H9 (cell line): ENCODE measurements around the gene RARB. TPM values are rescaled to one million over a fixed set of nuclear protein-coding genes. Genes with fewer than 3 reads are reported as not detected.

Experiments
- DNase-seq: peaks from one replicate; pipeline ENCODE4 v3.0.0-alpha.2; 2017
- H2AFZ ChIP-seq: one replicate; pipeline ENCODE4 v1.6.1; 2013; ENCODE audit warnings: mild to moderate bottlenecking, low read length, control low read depth, moderate library complexity
- H2AK5ac ChIP-seq: 2 replicates; pipeline ENCODE4 v1.6.1; 2013; ENCODE audit warnings: low read length, control low read depth, mixed read lengths; ENCODE audit not compliant: insufficient read length
- H2BK120ac ChIP-seq: one replicate; pipeline ENCODE4 v1.6.1; 2013; ENCODE audit warnings: low read depth, mild to moderate bottlenecking, low read length, control low read depth, inconsistent platforms; ENCODE audit not compliant: poor library complexity, severe bottlenecking
- H2BK12ac ChIP-seq: 2 replicates; pipeline ENCODE4 v1.6.1; 2013; ENCODE audit warnings: low read length, control low read depth, mixed read lengths, low read depth; ENCODE audit not compliant: insufficient read length
- H2BK15ac ChIP-seq: 2 replicates; pipeline ENCODE4 v1.6.1; 2013; ENCODE audit warnings: low read depth, low read length, control low read depth
- H2BK20ac ChIP-seq: one replicate; pipeline ENCODE4 v1.6.1; 2013; ENCODE audit warnings: low read depth, mild to moderate bottlenecking, low read length, control low read depth, inconsistent platforms; ENCODE audit not compliant: poor library complexity, severe bottlenecking
- H2BK5ac ChIP-seq: 2 replicates; pipeline ENCODE4 v1.6.1; 2013; ENCODE audit warnings: low read length, control low read depth, mixed read lengths; ENCODE audit not compliant: insufficient read length
- H3K14ac ChIP-seq: 2 replicates; pipeline ENCODE4 v1.6.1; 2013; ENCODE audit warnings: low read length, control low read depth; ENCODE audit not compliant: insufficient read depth
- H3K18ac ChIP-seq: 2 replicates; pipeline ENCODE4 v1.6.1; 2013; ENCODE audit warnings: low read depth, mild to moderate bottlenecking, mixed read lengths, low read length, control low read depth; ENCODE audit not compliant: insufficient read length
- H3K23ac ChIP-seq: 2 replicates; pipeline ENCODE4 v1.6.1; 2013; ENCODE audit warnings: low read length, control low read depth, mixed read lengths, low read depth; ENCODE audit not compliant: insufficient read length
- H3K23me2 ChIP-seq: 2 replicates; pipeline ENCODE4 v1.6.1; 2013; ENCODE audit warnings: low read depth, mild to moderate bottlenecking, mixed read lengths, low read length, control low read depth; ENCODE audit not compliant: insufficient read length, poor library complexity, severe bottlenecking
- H3K27ac ChIP-seq: 2 replicates; pipeline ENCODE4 v1.5.1; 2013; ENCODE audit warnings: low read length, control low read depth, mixed read lengths, low read depth; ENCODE audit not compliant: insufficient read length
- H3K27me3 ChIP-seq: 2 replicates; pipeline ENCODE4 v1.6.1; 2013; ENCODE audit warnings: low read length, control low read depth, inconsistent platforms; ENCODE audit not compliant: insufficient read depth
- H3K4ac ChIP-seq: 2 replicates; pipeline ENCODE4 v1.6.1; 2013; ENCODE audit warnings: low read depth, mild to moderate bottlenecking, control low read depth, inconsistent platforms, low read length, moderate library complexity
- H3K4me1 ChIP-seq: 2 replicates; pipeline ENCODE4 v1.6.1; 2013; ENCODE audit warnings: low read length, control low read depth, inconsistent platforms; ENCODE audit not compliant: insufficient read depth
- H3K4me2 ChIP-seq: 2 replicates; pipeline ENCODE4 v1.6.1; 2013; ENCODE audit warnings: low read length, control low read depth, mixed read lengths; ENCODE audit not compliant: insufficient read length, insufficient read depth
- H3K56ac ChIP-seq: 2 replicates; pipeline ENCODE4 v1.6.1; 2013; ENCODE audit warnings: low read depth, mild to moderate bottlenecking, mixed read lengths, low read length, control low read depth; ENCODE audit not compliant: insufficient read length
- H3K79me1 ChIP-seq: 2 replicates; pipeline ENCODE4 v1.6.1; 2013; ENCODE audit warnings: low read depth, mild to moderate bottlenecking, moderate library complexity, low read length, control low read depth, inconsistent platforms; ENCODE audit not compliant: insufficient read depth, poor library complexity, severe bottlenecking
- H3K79me2 ChIP-seq: 2 replicates; pipeline ENCODE4 v1.6.1; 2013; ENCODE audit warnings: low read length, control low read depth, inconsistent platforms; ENCODE audit not compliant: insufficient read depth
- H3K9ac ChIP-seq: 2 replicates; pipeline ENCODE4 v1.6.1; 2013; ENCODE audit warnings: low read length, control low read depth, mixed read lengths; ENCODE audit not compliant: insufficient read length; ENCODE audit errors: extremely low read depth
- H3K9me3 ChIP-seq: one replicate; pipeline ENCODE4 v1.6.1; 2013; ENCODE audit warnings: low read depth, low read length, inconsistent platforms; ENCODE audit not compliant: control insufficient read depth
- H3T11ph ChIP-seq: one replicate; pipeline ENCODE4 v1.6.1; 2013; ENCODE audit warnings: mild to moderate bottlenecking, low read length, control low read depth, inconsistent platforms
- H4K20me1 ChIP-seq: one replicate; pipeline ENCODE4 v1.6.1; 2013; ENCODE audit not compliant: control insufficient read depth, insufficient read length, insufficient read depth
- H4K5ac ChIP-seq: 2 replicates; pipeline ENCODE4 v1.6.1; 2013; ENCODE audit warnings: low read depth, mild to moderate bottlenecking, mixed read lengths, low read length, control low read depth; ENCODE audit not compliant: insufficient read length
- H4K8ac ChIP-seq: replicated peaks from 2 replicates; pipeline ENCODE4 v1.6.1; 2013; ENCODE audit warnings: low read length, control low read depth, mixed read lengths, low read depth; ENCODE audit not compliant: insufficient read length
- H4K91ac ChIP-seq: 2 replicates; pipeline ENCODE4 v1.6.1; 2013; ENCODE audit warnings: low read depth, mild to moderate bottlenecking, moderate library complexity, mixed read lengths, low read length, control low read depth; ENCODE audit not compliant: insufficient read length
- H3K27ac Mint-ChIP-seq, 3 experiments: 2 replicates in 2 of 3; 3 replicates in 1 of 3; pipeline ENCODE4 v1.8.0; 2020 to 2021; ENCODE audit warnings: mixed read lengths in 3 of 3, mild to moderate bottlenecking in 1 of 3, moderate library complexity in 1 of 3
- H3K27me3 Mint-ChIP-seq: 2 replicates; pipeline ENCODE4 v1.8.0; 2021; ENCODE audit warnings: low read depth, mild to moderate bottlenecking, moderate library complexity, mixed read lengths
- H3K36me3 Mint-ChIP-seq, 3 experiments: 2 replicates in 2 of 3; 3 replicates in 1 of 3; pipeline ENCODE4 v1.8.0; 2020 to 2021; ENCODE audit warnings: low read depth in 3 of 3, mixed read lengths in 3 of 3; ENCODE audit not compliant: insufficient read depth in 1 of 3
- H3K4me1 Mint-ChIP-seq, 2 experiments: 2 replicates each; pipeline ENCODE4 v1.8.0; 2020; ENCODE audit warnings: mixed read lengths in 2 of 2
- H3K4me3 Mint-ChIP-seq, 2 experiments: 2 replicates in 1 of 2; 3 replicates in 1 of 2; pipeline ENCODE4 v1.8.0; 2020 to 2021; ENCODE audit warnings: mild to moderate bottlenecking in 2 of 2, mixed read lengths in 2 of 2, moderate library complexity in 1 of 2
- H3K9me3 Mint-ChIP-seq, 2 experiments: 2 replicates in 1 of 2; 3 replicates in 1 of 2; pipeline ENCODE4 v1.8.0; 2020; ENCODE audit warnings: mild to moderate bottlenecking in 2 of 2, mixed read lengths in 2 of 2, moderate library complexity in 1 of 2
- total RNA-seq: library from RNA; stranded (reverse); gene quantifications from 2 replicates; pipeline ENCODE4 v1.2.1, GENCODE V29; 2021
- TF ChIP-seq, protein P1 (sequence below): fragments of 200-600 bp; sonication (generic); conservative IDR thresholded peaks from 3 replicates; pipeline ENCODE4 v1.8.0; 2021; ENCODE audit warnings: antibody characterized with exemption, mild to moderate bottlenecking

Gene RARB
- total RNA-seq, 1 experiment from 2014 or later = 0.22 TPM

DNA sequence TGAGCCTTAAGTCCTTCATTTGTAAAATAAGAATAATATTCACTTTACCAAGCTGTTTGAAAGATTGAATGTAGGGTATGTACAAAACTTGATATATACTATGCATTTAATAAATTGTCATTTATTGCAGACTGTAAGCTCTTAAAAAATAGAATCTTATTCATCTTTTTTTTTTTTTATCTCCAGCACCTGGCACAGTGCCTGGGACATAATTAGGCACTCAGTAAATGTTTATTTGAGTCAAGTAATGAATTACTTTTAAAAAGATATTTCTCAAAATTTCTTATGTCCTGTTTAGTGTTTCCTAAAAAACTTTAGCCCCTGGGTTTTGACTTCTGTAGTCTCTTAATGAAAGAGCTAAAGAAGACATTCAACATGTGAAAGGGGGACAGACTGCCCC lies 164.9 kb downstream of the RARB start:
- H3K4me2 ChIP-seq = no peak overlapping the region
- H2BK12ac ChIP-seq = no peak overlapping the region
- peaks cover 14 to 16% of the 10 kb centered on the region in 2 experiments for H3K4me1 Mint-ChIP-seq
- no peak overlapping the region for H3K14ac ChIP-seq
- H3K9ac ChIP-seq = no peak overlapping the region
- H3K27ac ChIP-seq = no peak overlapping the region
- no peaks in the 10 kb centered on the region for H3K23me2 ChIP-seq
- no peak overlapping the region for H2AK5ac ChIP-seq
- H3K4me1 ChIP-seq = no peaks in the 10 kb centered on the region
- no peak overlapping the region for H3K4ac ChIP-seq
- H3K9me3 Mint-ChIP-seq = no peaks in the 10 kb centered on the region
- no peak overlapping the region for H3K18ac ChIP-seq
- no peak overlapping the region for H3T11ph ChIP-seq
- TF ChIP-seq, protein P1, sequence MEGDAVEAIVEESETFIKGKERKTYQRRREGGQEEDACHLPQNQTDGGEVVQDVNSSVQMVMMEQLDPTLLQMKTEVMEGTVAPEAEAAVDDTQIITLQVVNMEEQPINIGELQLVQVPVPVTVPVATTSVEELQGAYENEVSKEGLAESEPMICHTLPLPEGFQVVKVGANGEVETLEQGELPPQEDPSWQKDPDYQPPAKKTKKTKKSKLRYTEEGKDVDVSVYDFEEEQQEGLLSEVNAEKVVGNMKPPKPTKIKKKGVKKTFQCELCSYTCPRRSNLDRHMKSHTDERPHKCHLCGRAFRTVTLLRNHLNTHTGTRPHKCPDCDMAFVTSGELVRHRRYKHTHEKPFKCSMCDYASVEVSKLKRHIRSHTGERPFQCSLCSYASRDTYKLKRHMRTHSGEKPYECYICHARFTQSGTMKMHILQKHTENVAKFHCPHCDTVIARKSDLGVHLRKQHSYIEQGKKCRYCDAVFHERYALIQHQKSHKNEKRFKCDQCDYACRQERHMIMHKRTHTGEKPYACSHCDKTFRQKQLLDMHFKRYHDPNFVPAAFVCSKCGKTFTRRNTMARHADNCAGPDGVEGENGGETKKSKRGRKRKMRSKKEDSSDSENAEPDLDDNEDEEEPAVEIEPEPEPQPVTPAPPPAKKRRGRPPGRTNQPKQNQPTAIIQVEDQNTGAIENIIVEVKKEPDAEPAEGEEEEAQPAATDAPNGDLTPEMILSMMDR = no peak
- no peaks in the 10 kb centered on the region for H4K20me1 ChIP-seq
- H3K23ac ChIP-seq = no peak overlapping the region
- H3K4me3 Mint-ChIP-seq = no peak overlapping the region
- H3K36me3 Mint-ChIP-seq = peaks cover 0 to 12% (median 6%) of the 10 kb centered on the region in 3 experiments; a peak in 5 of 7 replicates
- no peak overlapping the region for H3K56ac ChIP-seq
- no peaks in the 10 kb centered on the region for H3K79me2 ChIP-seq
- H4K91ac ChIP-seq = no peak overlapping the region
- H3K27me3 Mint-ChIP-seq = no peaks in the 10 kb centered on the region
- H3K27me3 ChIP-seq = no peaks in the 10 kb centered on the region
- no peak overlapping the region for H4K5ac ChIP-seq
- no peaks in the 10 kb centered on the region for H3K9me3 ChIP-seq
- H3K27ac Mint-ChIP-seq = no peak overlapping the region
- no peak overlapping the region for H4K8ac ChIP-seq
- no peak overlapping the region for H2AFZ ChIP-seq
- H2BK15ac ChIP-seq = no peak overlapping the region
- no peaks in the 10 kb centered on the region for H3K79me1 ChIP-seq
- DNase-seq = no peak
- no peak overlapping the region for H2BK20ac ChIP-seq
- H2BK5ac ChIP-seq = no peak overlapping the region
- H2BK120ac ChIP-seq = no peak overlapping the region
